ENCODE results near the gene TTC3.
"Not testable (repeated sequence)": the region's sequence is repeated elsewhere in the genome, so short reads cannot be mapped to it uniquely, and the experiment has no call there.

Gene TTC3

GRCh38 chr21:37214952-37215351, 141.9 kb downstream of the TTC3 start:
- Mint-ChIP-seq H3K9me3 (peaks cover 5% of the 10 kb centered on the region), H3K4me3 (no peak overlapping the region), H3K4me1 (ENCODE audit: low read depth) (peaks cover 5% of the 10 kb centered on the region), H3K27ac (no peak overlapping the region), H3K36me3 (ENCODE audit: low read depth) (peaks cover 2% of the 10 kb centered on the region), H3K27me3 (no peaks in the 10 kb centered on the region)
- no peak for DNase-seq

DNA sequence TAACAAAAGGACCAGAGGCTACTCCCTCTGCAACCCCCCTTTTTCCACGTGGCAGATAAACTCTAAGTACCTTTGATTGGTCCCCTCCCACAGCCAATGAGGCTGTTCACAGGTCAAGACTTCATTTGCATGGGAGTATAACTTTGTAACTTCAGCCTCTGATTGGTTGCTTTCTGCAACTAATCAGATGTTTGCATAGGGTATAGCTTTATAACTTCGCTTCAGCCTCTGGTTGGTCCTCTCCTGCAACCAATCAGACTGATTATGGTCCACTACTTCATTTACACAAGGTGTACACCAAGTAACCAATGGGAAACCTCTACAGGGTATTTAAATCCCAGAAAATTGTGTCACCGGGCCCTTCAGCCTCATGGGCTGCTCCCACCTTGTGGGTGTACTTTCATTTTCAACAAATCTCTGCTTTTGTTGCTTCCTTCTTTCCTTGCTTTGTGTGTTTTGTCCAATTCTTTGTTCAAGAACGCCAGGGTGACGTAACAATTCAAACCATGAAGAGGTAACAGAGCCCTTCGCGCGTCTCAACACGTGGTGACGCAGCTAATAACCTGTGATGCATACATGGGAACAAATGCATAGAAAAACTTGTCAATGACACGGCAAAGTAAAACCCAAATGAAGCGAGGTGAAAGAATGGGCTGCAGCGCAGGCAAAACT, 146.8 kb downstream of the TTC3 start:
- Mint-ChIP-seq H3K27ac (peak overlapping the region; percentile 97), H3K4me3 (peak overlapping the region; percentile 85), H3K36me3 (ENCODE audit: low read depth) (peaks cover 41% of the 10 kb centered on the region), H3K27me3 (no peaks in the 10 kb centered on the region), H3K4me1 (ENCODE audit: low read depth) (peaks cover 45% of the 10 kb centered on the region), H3K9me3 (peaks cover 2% of the 10 kb centered on the region)
- DNase-seq: no peak

- H3K9me3 Mint-ChIP-seq: peaks cover 2% of the 10 kb centered on the region
- peak overlapping the region; percentile 85 for H3K4me3 Mint-ChIP-seq
- H3K36me3 Mint-ChIP-seq (ENCODE audit: low read depth): peaks cover 47% of the 10 kb centered on the region
- DNase-seq: no peak
- H3K27ac Mint-ChIP-seq: peak overlapping the region; percentile 97
- peaks cover 51% of the 10 kb centered on the region for H3K4me1 Mint-ChIP-seq (ENCODE audit: low read depth)
- H3K27me3 Mint-ChIP-seq: no peaks in the 10 kb centered on the region
Measured at GRCh38 chr21:37220433-37220980, 147.5 kb downstream of the TTC3 start.

DNA sequence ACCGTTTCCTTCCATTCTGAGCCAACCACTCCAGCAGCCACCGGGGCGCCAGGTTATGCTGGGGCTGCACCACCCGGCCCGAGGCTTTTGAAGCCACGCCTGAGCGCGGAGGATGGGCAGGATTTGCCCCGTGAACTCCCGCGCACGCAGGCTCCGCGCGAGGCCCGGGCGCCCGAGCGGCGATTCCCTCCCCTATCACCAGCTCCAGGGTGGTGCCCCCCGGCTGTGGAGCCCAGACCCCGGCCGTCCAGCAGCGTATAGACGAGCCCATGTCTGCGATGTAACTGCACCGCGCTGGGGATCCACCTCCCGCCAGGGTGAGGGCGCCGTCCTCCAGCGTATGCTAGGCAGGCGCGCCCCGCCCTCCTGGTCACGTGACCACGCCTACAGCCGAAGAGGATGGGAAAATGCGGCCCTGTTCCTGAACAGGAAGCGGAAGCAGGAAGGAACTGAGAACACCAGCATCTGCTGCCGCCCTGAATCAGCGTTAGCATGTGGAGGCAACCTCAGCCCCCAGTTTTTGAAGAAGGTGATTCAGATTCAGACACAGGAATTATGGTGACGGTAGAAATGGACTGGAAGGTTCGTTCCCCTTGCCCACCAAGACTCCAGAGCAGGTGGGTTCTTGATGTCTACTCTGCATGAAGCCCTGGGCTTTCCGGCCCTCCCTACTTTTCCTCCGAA, 148.1 kb downstream of the TTC3 start:
- Mint-ChIP-seq H3K36me3 (ENCODE audit: low read depth) (peaks cover 54% of the 10 kb centered on the region), H3K27me3 (no peaks in the 10 kb centered on the region), H3K4me3 (peak overlapping the region; percentile 85), H3K9me3 (peaks cover 2% of the 10 kb centered on the region), H3K27ac (peak overlapping the region; percentile 97), H3K4me1 (ENCODE audit: low read depth) (peaks cover 57% of the 10 kb centered on the region)
- DNase-seq: peak; percentile 97

- H3K9me3 Mint-ChIP-seq, H3K27me3 Mint-ChIP-seq, DNase-seq: not testable (repeated sequence)
- Mint-ChIP-seq H3K36me3 (ENCODE audit: low read depth) (peaks cover 65% of the 10 kb centered on the region), H3K4me3 (peak overlapping the region; percentile 85), H3K27ac (peak overlapping the region; percentile 76), H3K4me1 (ENCODE audit: low read depth) (peaks cover 63% of the 10 kb centered on the region)
Measured at GRCh38 chr21:37222248-37222647, 149.2 kb downstream of the TTC3 start.

DNA sequence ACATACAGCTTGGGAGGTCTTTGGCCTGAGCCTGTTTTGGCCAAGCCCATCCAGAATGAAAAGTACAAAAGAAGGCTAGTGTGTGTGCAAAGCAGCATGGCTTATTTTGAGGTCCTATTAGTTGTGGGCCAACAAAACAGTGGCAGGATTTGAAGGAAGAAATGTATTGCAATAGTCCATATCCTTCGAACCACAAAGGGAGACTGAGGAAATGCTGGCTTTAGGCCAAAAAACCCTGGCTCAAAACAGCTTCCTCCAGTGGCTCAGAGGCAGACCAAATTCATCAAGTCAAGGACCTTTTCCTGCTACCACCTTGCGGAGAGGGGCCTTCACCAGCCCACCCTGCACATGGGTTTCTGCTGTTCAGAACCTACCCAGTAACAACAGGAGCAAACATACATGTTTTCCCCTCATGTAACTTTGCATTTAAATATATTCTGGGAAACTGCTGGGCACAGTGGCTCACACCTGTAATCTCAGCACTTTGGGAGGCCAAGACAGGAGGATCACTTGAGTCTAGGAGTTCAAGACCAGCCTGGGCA, 150.8 kb downstream of the TTC3 start:
- H3K36me3 Mint-ChIP-seq (ENCODE audit: low read depth): peaks cover 81% of the 10 kb centered on the region
- H3K9me3 Mint-ChIP-seq: peaks cover 2% of the 10 kb centered on the region
- DNase-seq: peak; percentile 8
- H3K27ac Mint-ChIP-seq: peak overlapping the region; percentile 95
- H3K27me3 Mint-ChIP-seq: no peaks in the 10 kb centered on the region
- no peak overlapping the region for H3K4me3 Mint-ChIP-seq
- peaks cover 63% of the 10 kb centered on the region for H3K4me1 Mint-ChIP-seq (ENCODE audit: low read depth)

DNA sequence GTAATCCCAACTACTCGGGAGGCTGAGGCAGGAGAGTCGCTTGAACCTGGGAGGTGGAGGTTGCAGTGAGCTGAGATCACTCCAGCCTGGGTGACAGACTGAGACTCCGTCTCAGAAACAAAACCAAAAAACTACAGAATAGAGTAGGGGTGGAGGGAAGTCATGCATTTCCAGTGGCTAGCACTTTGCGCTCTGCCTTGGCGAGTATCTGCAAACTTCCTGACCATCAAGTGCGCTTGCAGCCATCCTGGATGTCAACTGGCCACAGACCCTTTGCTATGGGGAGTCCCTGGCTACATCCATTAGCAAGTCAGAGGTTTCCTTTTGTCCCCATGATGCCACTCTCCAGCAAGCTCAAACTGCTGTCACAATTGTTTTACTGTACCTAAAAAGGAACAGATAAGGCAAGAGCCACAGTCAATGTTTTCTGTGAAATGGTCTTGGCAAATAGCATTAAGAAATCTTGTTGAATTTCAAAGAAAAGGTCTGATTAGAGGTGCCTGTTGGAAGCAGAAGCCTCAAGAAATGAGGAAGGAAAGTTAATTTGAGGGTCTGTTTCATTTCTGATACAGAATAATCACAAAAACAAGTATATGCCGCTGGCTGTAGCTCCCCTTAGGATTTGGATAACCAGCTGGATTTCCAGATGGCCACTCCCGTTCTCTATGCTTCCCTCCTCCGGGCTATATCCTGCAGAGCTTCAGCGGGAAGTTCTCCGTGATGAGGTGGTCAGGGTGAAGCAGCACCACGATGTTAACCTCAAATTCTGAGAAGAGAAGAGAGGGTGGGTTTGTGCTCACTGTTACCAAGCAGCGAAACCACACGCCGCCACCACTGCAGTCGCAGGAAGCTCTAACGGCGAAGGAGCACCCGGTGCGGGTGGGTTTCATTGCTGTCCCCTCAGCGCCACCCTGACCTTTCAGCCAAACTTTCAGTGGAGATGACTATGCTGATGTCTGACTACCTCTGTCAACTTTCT, 152.1 kb downstream of the TTC3 start:
- Mint-ChIP-seq H3K4me1 (ENCODE audit: low read depth) (peaks cover 56% of the 10 kb centered on the region), H3K9me3 (peaks cover 2% of the 10 kb centered on the region), H3K27me3 (no peaks in the 10 kb centered on the region), H3K36me3 (ENCODE audit: low read depth) (peaks cover 89% of the 10 kb centered on the region), H3K27ac (peak overlapping the region; percentile 95), H3K4me3 (peak overlapping the region; percentile 58)
- DNase-seq: peak; percentile 62

DNA sequence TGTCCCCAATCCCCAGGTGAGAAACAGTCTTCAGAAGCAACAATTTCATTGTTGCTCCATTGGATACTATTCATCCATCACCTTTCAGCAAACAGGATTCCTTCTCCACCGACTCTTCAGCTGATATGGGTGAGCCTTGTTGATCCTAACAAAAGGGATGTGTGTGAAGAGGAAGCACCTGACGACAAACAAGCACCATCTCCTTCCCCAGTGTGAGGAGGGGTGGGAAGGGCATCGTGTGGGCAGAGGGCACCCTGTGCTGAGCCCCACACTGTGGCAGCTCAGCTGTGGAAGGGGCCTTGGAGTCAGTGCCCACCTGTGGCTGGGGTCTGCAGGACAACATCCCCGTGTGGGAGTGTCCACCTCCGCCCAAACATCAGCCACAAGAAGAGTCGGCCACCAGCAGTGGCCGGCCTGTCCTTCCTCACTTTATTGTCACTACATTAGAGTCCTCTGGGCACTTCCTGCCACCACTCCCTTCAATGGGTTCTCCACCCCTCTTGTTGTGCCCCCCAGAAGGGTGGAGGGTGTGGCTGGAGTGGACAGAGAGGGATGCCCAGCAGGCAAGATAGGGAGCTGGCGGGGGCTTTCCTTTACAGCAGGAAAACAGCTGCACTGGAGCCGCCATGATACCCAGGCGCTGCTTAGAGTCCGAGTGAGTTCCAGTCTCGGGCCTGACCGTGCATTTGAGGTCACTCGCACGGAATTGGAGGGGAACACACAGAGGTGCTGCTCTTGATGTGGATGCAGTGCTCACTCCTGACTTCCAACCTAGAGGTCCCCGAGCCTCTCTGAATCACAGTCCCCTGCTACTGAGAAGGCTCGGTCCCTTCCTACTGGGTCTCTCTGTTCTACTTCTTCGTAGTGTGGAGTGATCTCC, 153.2 kb downstream of the TTC3 start:
- H3K27me3 Mint-ChIP-seq: no peaks in the 10 kb centered on the region
- H3K4me3 Mint-ChIP-seq: peak overlapping the region; percentile 58
- no peak for DNase-seq
- H3K4me1 Mint-ChIP-seq (ENCODE audit: low read depth): peaks cover 49% of the 10 kb centered on the region
- peaks cover 2% of the 10 kb centered on the region for H3K9me3 Mint-ChIP-seq
- peaks cover 95% of the 10 kb centered on the region for H3K36me3 Mint-ChIP-seq (ENCODE audit: low read depth)
- H3K27ac Mint-ChIP-seq: peak overlapping the region; percentile 95

DNA sequence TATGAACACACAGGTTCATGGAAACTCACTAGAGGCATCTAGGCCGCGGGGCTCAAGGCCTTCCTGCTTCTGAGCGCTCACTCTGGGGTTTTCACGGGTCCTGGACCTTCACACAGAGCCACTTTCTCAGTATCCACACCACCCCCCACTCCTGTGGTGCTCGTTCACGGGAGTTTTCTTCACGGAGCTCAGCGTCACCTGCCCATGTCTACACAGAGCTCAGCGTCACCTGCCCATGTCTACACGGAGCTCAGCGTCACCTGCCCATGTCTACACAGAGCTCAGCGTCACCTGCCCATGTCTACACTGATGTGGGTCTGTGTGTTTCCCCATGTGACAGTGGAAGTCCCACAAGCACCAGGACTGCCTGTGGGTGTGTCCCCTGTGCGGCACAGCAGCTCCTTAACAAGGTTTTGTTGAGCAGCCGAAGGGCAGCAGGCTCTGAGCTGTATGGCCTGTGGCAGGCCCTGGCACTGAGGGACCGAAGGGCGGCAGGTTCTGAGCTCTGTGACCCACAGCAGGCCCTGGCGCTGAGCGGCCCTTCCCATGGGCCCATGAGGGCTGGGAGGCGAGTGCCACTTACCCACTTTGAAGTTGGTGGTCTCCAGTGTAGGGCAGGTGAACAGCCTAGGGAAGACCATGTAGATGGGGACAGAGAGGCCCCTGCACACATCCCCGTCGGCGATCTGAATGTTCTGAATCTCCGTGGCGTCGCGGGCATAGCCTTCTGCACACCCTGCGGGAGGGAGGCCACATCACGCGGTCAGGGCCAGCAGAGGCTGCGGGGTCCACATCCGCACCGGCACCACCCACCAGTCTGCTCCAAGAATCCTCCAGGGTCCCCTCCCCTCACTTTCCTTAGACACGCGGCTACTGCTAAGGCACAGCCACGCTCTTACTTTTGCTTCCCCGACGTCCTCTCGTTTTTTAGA, 154.3 kb downstream of the TTC3 start:
- peaks cover 40% of the 10 kb centered on the region for H3K4me1 Mint-ChIP-seq (ENCODE audit: low read depth)
- peak overlapping the region; percentile 95 for H3K27ac Mint-ChIP-seq
- H3K27me3 Mint-ChIP-seq: no peaks in the 10 kb centered on the region
- no peak overlapping the region for H3K4me3 Mint-ChIP-seq
- no peaks in the 10 kb centered on the region for H3K9me3 Mint-ChIP-seq
- DNase-seq: no peak
- H3K36me3 Mint-ChIP-seq (ENCODE audit: low read depth): peaks cover 98% of the 10 kb centered on the region

- Mint-ChIP-seq H3K4me1 (ENCODE audit: low read depth) (peaks cover 36% of the 10 kb centered on the region), H3K9me3 (no peaks in the 10 kb centered on the region), H3K4me3 (no peak overlapping the region), H3K36me3 (ENCODE audit: low read depth) (peaks cover 99% of the 10 kb centered on the region), H3K27me3 (no peaks in the 10 kb centered on the region), H3K27ac (peak overlapping the region; percentile 52)
- DNase-seq: no peak
Measured at GRCh38 chr21:37228003-37228400, 154.9 kb downstream of the TTC3 start.

GRCh38 chr21:37230632-37231248, 157.7 kb downstream of the TTC3 start:
- no peak for DNase-seq
- Mint-ChIP-seq H3K27ac (peak overlapping the region; percentile 31), H3K4me1 (ENCODE audit: low read depth) (peaks cover 10% of the 10 kb centered on the region), H3K4me3 (no peak overlapping the region), H3K9me3 (no peaks in the 10 kb centered on the region), H3K36me3 (ENCODE audit: low read depth) (peaks cover 93% of the 10 kb centered on the region), H3K27me3 (no peaks in the 10 kb centered on the region)

DNA sequence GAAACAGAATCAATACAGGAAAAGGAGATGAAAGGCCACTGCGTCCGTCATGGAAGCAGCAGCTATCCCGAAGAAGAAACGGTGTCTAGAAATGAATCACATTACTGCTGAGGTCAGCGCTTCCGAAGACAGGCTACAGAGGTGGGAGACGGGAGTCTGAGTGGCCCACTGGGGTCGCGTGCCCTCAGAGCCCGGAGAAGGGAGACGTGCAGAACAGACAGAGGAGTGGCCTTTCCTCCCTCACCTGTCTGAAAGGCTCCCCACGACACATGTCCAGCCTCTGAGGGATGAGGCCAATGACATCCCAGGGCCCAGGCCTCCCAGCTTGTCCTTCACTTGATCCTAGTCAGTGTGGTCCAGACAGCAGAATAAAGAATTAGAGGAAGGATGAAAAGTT, 158.2 kb downstream of the TTC3 start:
- peaks cover 92% of the 10 kb centered on the region for H3K36me3 Mint-ChIP-seq (ENCODE audit: low read depth)
- H3K27me3 Mint-ChIP-seq: no peaks in the 10 kb centered on the region
- no peaks in the 10 kb centered on the region for H3K9me3 Mint-ChIP-seq
- no peak for DNase-seq
- H3K27ac Mint-ChIP-seq: peak overlapping the region; percentile 31
- peaks cover 5% of the 10 kb centered on the region for H3K4me1 Mint-ChIP-seq (ENCODE audit: low read depth)
- H3K4me3 Mint-ChIP-seq: no peak overlapping the region
